Esophagus muscularis mucosa (tissue), 4 donors: Measurements from ENCODE around the gene ITPA. TPM values are rescaled to one million over a fixed set of nuclear protein-coding genes. Genes with fewer than 3 reads are reported as not detected.

ENCODE experiments used
- DNase-seq: peaks from one replicate; pipeline ENCODE4 v3.0.0-alpha.2; 2017; ENCODE audit errors: extremely low spot score
- H3K27ac ChIP-seq, 4 donors: fragments of 200-600 bp; sonication (generic); replicated peaks in 1 of 4; 1 replicate in 3 of 4; 2 replicates in 1 of 4; pipeline ENCODE4 v1.5.1; 2016 to 2019; ENCODE audit warnings: mild to moderate bottlenecking in 1 of 4
- H3K27me3 ChIP-seq, 4 donors: fragments of 200-600 bp; sonication (generic); one replicate each; pipeline versions ENCODE4 v1.5.1 to v1.6.0; 2016 to 2019
- H3K36me3 ChIP-seq, 4 donors: fragments of 200-600 bp; sonication (generic); one replicate each; pipeline ENCODE4 v1.5.1; 2016 to 2019
- H3K4me1 ChIP-seq, 4 donors: fragments of 200-600 bp; sonication (generic); one replicate each; pipeline ENCODE4 v1.5.1; 2016 to 2019
- H3K4me3 ChIP-seq, 4 donors: fragments of 200-600 bp; sonication (generic); 1 replicate in 2 of 4; 2 replicates in 2 of 4; pipeline ENCODE4 v1.5.1; 2016 to 2019; ENCODE audit warnings: mild to moderate bottlenecking in 4 of 4, moderate library complexity in 1 of 4
- H3K9me3 ChIP-seq, 4 donors: fragments of 200-600 bp; sonication (generic); 1 replicate in 3 of 4; 2 replicates in 1 of 4; pipeline ENCODE4 v1.5.1; 2016 to 2019
- EP300 ChIP-seq: sonication (generic); formaldehyde crosslinking; IDR thresholded peaks from one replicate; pipeline ENCODE4 v1.6.1; 2017; ENCODE audit warnings: antibody characterized with exemption
- POLR2A ChIP-seq: fragments of 450-650 bp; IDR thresholded peaks from one replicate; pipeline ENCODE4 v1.6.1; 2017; ENCODE audit warnings: antibody characterized with exemption, moderate library complexity, mild to moderate bottlenecking, low read depth
- POLR2AphosphoS5 ChIP-seq, 2 donors: sonication (generic); formaldehyde crosslinking; IDR thresholded peaks; one replicate each; pipeline ENCODE4 v1.6.1; 2017; ENCODE audit warnings: antibody characterized with exemption in 2 of 2
- WGBS: methylation state at CpG from one replicate; pipeline ENCODE4 v1.1.5; 2018; 5-methylcytosine and 5-hydroxymethylcytosine counted together
- intact Hi-C: fragments of 100-400 bp; cut with DNase I; formaldehyde crosslinking; loops from one replicate; pipeline ENCODE4 v1.15.1; 2023
- total RNA-seq, 4 donors: library from RNA; depleted of rRNA; stranded (reverse); fragments of >200 nt; gene quantifications; one replicate each; pipeline versions ENCODE4 v1.1.0 to v1.2.1, GENCODE V29; 2016
- TF ChIP-seq, protein P1 (sequence below), 3 experiments: fragments of 200-600 bp in 2 of 3; fragments of 450-650 bp in 1 of 3; sonication (generic) in 2 of 3; IDR thresholded peaks; one replicate each; pipeline ENCODE4 v1.5.1; 2017 to 2019; ENCODE audit warnings: antibody characterized with exemption in 3 of 3, mild to moderate bottlenecking in 2 of 3, moderate library complexity in 1 of 3

ITPA gene
- total RNA-seq, 4 donors from 2014 or later, result 18.7 to 30.0 (median 27.8) TPM

DNA sequence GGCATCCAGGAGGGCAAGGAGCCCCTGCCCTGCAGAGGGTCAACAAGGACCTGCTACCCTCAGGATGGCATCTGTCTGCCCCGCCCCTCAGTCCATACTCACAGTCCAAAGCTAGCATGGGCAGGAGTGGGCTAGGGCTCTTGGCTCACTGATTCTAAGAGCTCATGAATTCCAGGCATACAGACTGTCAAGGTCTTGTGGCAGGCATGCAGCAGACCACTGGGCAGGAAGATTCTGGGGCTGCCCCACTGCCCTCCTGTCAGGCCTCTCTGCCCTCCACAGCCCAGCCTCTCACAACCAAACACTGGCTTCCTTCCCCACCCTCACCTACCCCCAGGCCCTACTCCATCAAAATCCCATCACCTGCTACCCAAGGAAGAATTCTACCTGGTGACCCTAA is 35.3 kb downstream of the ITPA start:
- Histone ChIP-seq H3K4me1 (peaks cover 17 to 26% (median 22%) of the 10 kb centered on the region in 4 donors), H3K9me3 (no peaks in the 10 kb centered on the region), H3K4me3 (no peak overlapping the region), H3K27me3 (peaks cover 0 to 66% (median 7%) of the 10 kb centered on the region in 4 donors), H3K27ac (no peak overlapping the region), H3K36me3 (no peaks in the 10 kb centered on the region)
- intact Hi-C loops, result no loop called here
- no peak for DNase-seq
- no peak for TF ChIP-seq POLR2A
- TF ChIP-seq EP300, result no peak
- no peak for TF ChIP-seq POLR2AphosphoS5 (IDR thresholded peaks at IDR 0.05)
- TF ChIP-seq, protein P1, sequence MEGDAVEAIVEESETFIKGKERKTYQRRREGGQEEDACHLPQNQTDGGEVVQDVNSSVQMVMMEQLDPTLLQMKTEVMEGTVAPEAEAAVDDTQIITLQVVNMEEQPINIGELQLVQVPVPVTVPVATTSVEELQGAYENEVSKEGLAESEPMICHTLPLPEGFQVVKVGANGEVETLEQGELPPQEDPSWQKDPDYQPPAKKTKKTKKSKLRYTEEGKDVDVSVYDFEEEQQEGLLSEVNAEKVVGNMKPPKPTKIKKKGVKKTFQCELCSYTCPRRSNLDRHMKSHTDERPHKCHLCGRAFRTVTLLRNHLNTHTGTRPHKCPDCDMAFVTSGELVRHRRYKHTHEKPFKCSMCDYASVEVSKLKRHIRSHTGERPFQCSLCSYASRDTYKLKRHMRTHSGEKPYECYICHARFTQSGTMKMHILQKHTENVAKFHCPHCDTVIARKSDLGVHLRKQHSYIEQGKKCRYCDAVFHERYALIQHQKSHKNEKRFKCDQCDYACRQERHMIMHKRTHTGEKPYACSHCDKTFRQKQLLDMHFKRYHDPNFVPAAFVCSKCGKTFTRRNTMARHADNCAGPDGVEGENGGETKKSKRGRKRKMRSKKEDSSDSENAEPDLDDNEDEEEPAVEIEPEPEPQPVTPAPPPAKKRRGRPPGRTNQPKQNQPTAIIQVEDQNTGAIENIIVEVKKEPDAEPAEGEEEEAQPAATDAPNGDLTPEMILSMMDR (IDR thresholded peaks at IDR 0.05), result no peak
- WGBS, result no CpG with 5 or more reads among the region's 1 CpG

DNA sequence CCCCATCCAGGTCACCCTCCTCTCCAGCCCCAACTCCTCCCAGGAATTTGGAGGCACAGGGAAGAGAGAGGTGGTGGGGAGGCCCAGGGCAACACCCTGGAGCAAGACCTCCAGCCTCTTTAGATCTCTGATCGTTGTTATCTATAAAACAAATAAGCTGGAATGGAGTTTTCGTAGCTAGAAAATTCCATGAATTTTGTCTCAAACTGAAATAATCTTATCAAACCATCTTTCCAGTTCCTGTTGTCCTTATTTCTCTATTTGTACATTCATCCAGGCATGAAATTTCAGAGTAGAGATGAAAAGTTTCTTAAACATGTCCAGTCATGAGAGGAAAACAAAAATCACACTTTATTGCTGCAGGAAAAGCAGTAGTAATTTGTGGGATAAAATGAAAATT is 35.9 kb downstream of the ITPA start:
- Histone ChIP-seq H3K36me3 (peaks cover 0 to 5% (median 2%) of the 10 kb centered on the region in 4 donors), H3K4me1 (peaks cover 13 to 20% (median 16%) of the 10 kb centered on the region in 4 donors), H3K9me3 (no peaks in the 10 kb centered on the region), H3K27me3 (peaks cover 0 to 61% (median 2%) of the 10 kb centered on the region in 4 donors), H3K27ac (no peak overlapping the region), H3K4me3 (no peak overlapping the region)
- no peak for DNase-seq
- intact Hi-C loops, result no loop called here
- TF ChIP-seq EP300 (no peak), POLR2AphosphoS5 (IDR thresholded peaks at IDR 0.05) (no peak), POLR2A (no peak)
- TF ChIP-seq, protein P1 (IDR thresholded peaks at IDR 0.05), result no peak
- WGBS, result 80% methylated on average over 2 of the region's 2 CpGs

DNA sequence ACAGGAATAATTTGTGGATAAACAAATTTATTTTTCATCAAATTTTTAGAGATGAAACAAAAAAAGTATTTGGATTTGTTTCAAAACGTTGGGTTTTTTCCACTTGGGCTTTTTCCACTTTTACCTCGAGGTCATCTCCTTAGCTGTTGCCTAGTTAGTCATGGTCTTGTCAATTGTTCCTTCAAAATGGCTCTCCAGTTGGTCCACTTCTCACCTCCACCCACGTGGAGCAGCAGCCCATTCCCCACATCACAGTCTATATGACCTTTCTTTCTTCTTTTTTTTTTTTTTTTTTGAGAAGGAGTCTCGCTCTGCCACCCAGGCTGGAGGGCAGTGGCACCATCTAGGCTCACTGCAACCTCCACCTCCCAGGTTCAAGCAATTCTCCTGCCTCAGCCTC is 36.4 kb downstream of the ITPA start:
- DNase-seq, result no peak
- Histone ChIP-seq H3K27me3 (peaks cover 0 to 55% (median 0%) of the 10 kb centered on the region in 4 donors), H3K9me3 (no peaks in the 10 kb centered on the region), H3K27ac (no peak overlapping the region), H3K36me3 (peaks cover 0 to 9% (median 7%) of the 10 kb centered on the region in 4 donors), H3K4me3 (no peak overlapping the region), H3K4me1 (peaks cover 13 to 17% (median 15%) of the 10 kb centered on the region in 4 donors)
- TF ChIP-seq EP300 (no peak), POLR2A (no peak), POLR2AphosphoS5 (IDR thresholded peaks at IDR 0.05) (no peak)
- TF ChIP-seq, protein P1 (IDR thresholded peaks at IDR 0.05), result no peak
- 71% methylated on average over 4 of the region's 4 CpGs for WGBS
- intact Hi-C loops, result no loop called here

DNA sequence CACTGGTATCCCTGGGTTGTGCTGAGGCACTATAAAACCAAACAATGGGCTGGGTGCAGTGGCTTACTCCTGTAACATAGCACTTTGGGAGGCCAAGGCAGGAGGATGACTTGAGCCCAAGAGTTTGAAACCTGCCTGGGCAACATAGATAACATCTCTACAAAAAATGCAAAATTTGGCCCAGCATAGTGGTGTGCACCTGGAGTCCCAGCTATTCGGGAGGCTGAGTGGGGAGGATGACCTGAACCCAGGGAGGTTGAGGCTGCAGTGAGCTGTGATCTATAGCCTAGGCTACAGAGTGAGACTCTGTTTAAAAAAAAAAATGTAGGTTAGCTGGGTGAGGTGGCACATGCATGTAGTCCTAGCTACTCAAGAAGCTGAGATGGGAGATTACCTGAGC is 37.4 kb downstream of the ITPA start:
- TF ChIP-seq, protein P1 (IDR thresholded peaks at IDR 0.05), result no peak
- TF ChIP-seq POLR2A, result no peak
- no peak for TF ChIP-seq POLR2AphosphoS5 (IDR thresholded peaks at IDR 0.05)
- TF ChIP-seq EP300, result no peak
- H3K4me1 ChIP-seq, result peaks cover 13 to 19% (median 17%) of the 10 kb centered on the region in 4 donors
- DNase-seq, result no peak
- H3K36me3 ChIP-seq, result peaks cover 0 to 19% (median 15%) of the 10 kb centered on the region in 4 donors
- no peak overlapping the region for H3K27ac ChIP-seq
- H3K27me3 ChIP-seq, result peaks cover 0 to 46% (median 0%) of the 10 kb centered on the region in 4 donors
- H3K9me3 ChIP-seq, result no peaks in the 10 kb centered on the region
- 100% methylated on average over 1 of the region's 1 CpG for WGBS
- H3K4me3 ChIP-seq, result no peak overlapping the region
- intact Hi-C loops, result no loop called here

DNA sequence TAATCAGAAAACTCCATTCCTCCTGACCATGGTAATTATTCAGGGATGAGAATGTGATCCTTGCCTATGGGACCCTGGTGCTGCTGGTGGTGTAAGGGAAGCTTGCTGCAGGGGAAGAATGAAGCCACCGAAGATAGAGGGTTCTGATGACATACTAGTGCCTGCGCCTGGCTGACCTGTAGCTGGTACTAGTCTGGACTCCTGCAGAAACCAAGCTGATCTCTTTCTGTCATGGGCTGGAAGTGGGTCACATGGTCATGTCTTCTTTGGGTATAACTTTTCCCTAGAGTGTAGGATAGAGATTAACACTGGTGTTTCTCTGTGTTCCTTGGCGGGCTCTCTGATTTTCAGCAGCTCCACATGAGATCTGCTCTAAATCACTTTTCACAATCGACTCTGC is 38.3 kb downstream of the ITPA start:
- TF ChIP-seq POLR2AphosphoS5 (IDR thresholded peaks at IDR 0.05), result no peak
- TF ChIP-seq, protein P1 (IDR thresholded peaks at IDR 0.05), result no peak
- TF ChIP-seq EP300, result no peak
- no peak for TF ChIP-seq POLR2A
- DNase-seq, result no peak
- H3K9me3 ChIP-seq, result no peaks in the 10 kb centered on the region
- H3K27ac ChIP-seq, result no peak overlapping the region
- peaks cover 13 to 28% (median 19%) of the 10 kb centered on the region in 4 donors for H3K4me1 ChIP-seq
- H3K36me3 ChIP-seq, result peaks cover 0 to 28% (median 25%) of the 10 kb centered on the region in 4 donors
- intact Hi-C loops, result no loop called here
- H3K4me3 ChIP-seq, result no peak overlapping the region
- H3K27me3 ChIP-seq, result peaks cover 0 to 36% (median 0%) of the 10 kb centered on the region in 4 donors
- 57% methylated on average over 4 of the region's 4 CpGs for WGBS
